Liver (tissue), 9 donors: Measurements from ENCODE around the gene TCEANC. TPM values are rescaled to one million over a fixed set of nuclear protein-coding genes. Genes with fewer than 3 reads are reported as not detected.
"Not testable (repeated sequence)": the region's sequence is repeated elsewhere in the genome, so short reads cannot be mapped to it uniquely, and the experiment has no call there.

Source experiments
- DNase-seq: peaks from one replicate; pipeline ENCODE4 v3.0.0-alpha.2; 2017; ENCODE audit warnings: low spot score
- H3K27ac ChIP-seq, 2 donors: one replicate each; pipeline ENCODE4 v1.7.0; 2013; ENCODE audit warnings: inconsistent platforms in 2 of 2, low read length in 2 of 2, control low read depth in 1 of 2, low read depth in 1 of 2, mild to moderate bottlenecking in 1 of 2
- H3K27me3 ChIP-seq, 4 donors: one replicate each; pipeline versions ENCODE4 v1.6.1 to v1.7.0; 2013; ENCODE audit warnings: low read length in 3 of 4, inconsistent platforms in 1 of 4, mild to moderate bottlenecking in 1 of 4, moderate library complexity in 1 of 4; ENCODE audit not compliant: control insufficient read depth in 4 of 4, insufficient read depth in 4 of 4
- H3K36me3 ChIP-seq, 4 donors: one replicate each; pipeline versions ENCODE4 v1.6.1 to v1.7.0; 2013; ENCODE audit warnings: low read length in 3 of 4, mild to moderate bottlenecking in 3 of 4, low read depth in 1 of 4, moderate library complexity in 1 of 4; ENCODE audit not compliant: control insufficient read depth in 4 of 4, insufficient read depth in 3 of 4
- H3K4me1 ChIP-seq, 4 donors: one replicate each; pipeline versions ENCODE4 v1.6.1 to v1.7.0; 2013; ENCODE audit warnings: low read length in 3 of 4, mild to moderate bottlenecking in 3 of 4, moderate library complexity in 1 of 4; ENCODE audit not compliant: control insufficient read depth in 4 of 4, insufficient read depth in 4 of 4
- H3K4me3 ChIP-seq, 3 donors: one replicate each; pipeline versions ENCODE4 v1.6.1 to v1.7.0; 2013; ENCODE audit warnings: low read length in 3 of 3, control low read depth in 1 of 3, low read depth in 1 of 3, mild to moderate bottlenecking in 1 of 3
- H3K9ac ChIP-seq, 2 donors: one replicate each; pipeline ENCODE4 v1.7.0; 2013; ENCODE audit warnings: low read length in 2 of 2, mild to moderate bottlenecking in 2 of 2, moderate library complexity in 2 of 2, control low read depth in 1 of 2, low read depth in 1 of 2
- H3K9me3 ChIP-seq, 4 donors: one replicate each; pipeline versions ENCODE4 v1.6.1 to v1.7.0; 2013; ENCODE audit warnings: low read length in 3 of 4; ENCODE audit not compliant: control insufficient read depth in 4 of 4
- CTCF ChIP-seq: fragments of 150-350 bp; IDR thresholded peaks from 2 replicates; pipeline ENCODE4 v1.5.1; 2017; ENCODE audit warnings: improper control_type of control experiment, low read depth, low read length; ENCODE audit not compliant: missing input control
- FOXA1 ChIP-seq: IDR thresholded peaks from 2 replicates; pipeline ENCODE4 v1.6.1; 2016; ENCODE audit warnings: antibody characterized with exemption
- FOXA2 ChIP-seq: IDR thresholded peaks from 2 replicates; pipeline ENCODE4 v1.6.1; 2016; ENCODE audit warnings: antibody characterized with exemption
- GABPA ChIP-seq, 2 donors: IDR thresholded peaks in 1 of 2; conservative IDR thresholded peaks in 1 of 2; 2 replicates each; pipeline ENCODE4 v1.6.1; 2016; ENCODE audit warnings: antibody characterized with exemption in 2 of 2, mild to moderate bottlenecking in 1 of 2, moderate library complexity in 1 of 2
- HNF4A ChIP-seq, 2 donors: conservative IDR thresholded peaks; 2 replicates each; pipeline ENCODE4 v1.6.1; 2016; ENCODE audit warnings: antibody characterized with exemption in 2 of 2, mild to moderate bottlenecking in 2 of 2
- JUND ChIP-seq, 2 donors: IDR thresholded peaks; 2 replicates each; pipeline ENCODE4 v1.6.1; 2016; ENCODE audit warnings: antibody characterized with exemption in 2 of 2
- NR2F2 ChIP-seq: IDR thresholded peaks from 2 replicates; pipeline ENCODE4 v1.6.1; 2016; ENCODE audit warnings: antibody characterized with exemption
- RAD21 ChIP-seq, 2 donors: IDR thresholded peaks; 2 replicates each; pipeline ENCODE4 v1.6.1; 2016; ENCODE audit warnings: antibody characterized with exemption in 2 of 2, mild to moderate bottlenecking in 2 of 2
- REST ChIP-seq: IDR thresholded peaks from 2 replicates; pipeline ENCODE4 v1.6.1; 2016; ENCODE audit warnings: antibody characterized with exemption, mild to moderate bottlenecking
- RXRA ChIP-seq, 2 donors: IDR thresholded peaks; 2 replicates each; pipeline ENCODE4 v1.6.1; 2017 to 2018; ENCODE audit warnings: antibody characterized with exemption in 2 of 2, mild to moderate bottlenecking in 1 of 2
- SP1 ChIP-seq: IDR thresholded peaks from 2 replicates; pipeline ENCODE4 v1.6.1; 2018; ENCODE audit warnings: antibody characterized with exemption, mild to moderate bottlenecking
- TAF1 ChIP-seq: conservative IDR thresholded peaks from 2 replicates; pipeline ENCODE4 v1.6.1; 2016; ENCODE audit warnings: antibody characterized with exemption, mild to moderate bottlenecking
- YY1 ChIP-seq: IDR thresholded peaks from 2 replicates; pipeline ENCODE4 v1.6.1; 2016; ENCODE audit warnings: antibody characterized with exemption, mild to moderate bottlenecking
- ZBTB33 ChIP-seq: IDR thresholded peaks from 2 replicates; pipeline ENCODE4 v1.6.1; 2016; ENCODE audit warnings: antibody characterized with exemption
- WGBS: extraction: QIAGEN DNeasy Blood & Tissue Kit; methylation state at CpG from one replicate; pipeline ENCODE4 v1.1.7; 2013; 5-methylcytosine and 5-hydroxymethylcytosine counted together
- polyA plus RNA-seq, 2 donors: library from polyadenylated mRNA; stranded (reverse) in 1 of 2; unstranded in 1 of 2; fragments of 200-250 nt in 1 of 2; fragments of >200 nt in 1 of 2; fragmentation: Nextera tagmentation in 1 of 2; extraction: Ambion mirVana in 1 of 2; gene quantifications; one replicate each; pipeline versions ENCODE4 v1.2.1 to v1.2.3, GENCODE V29; 2013 to 2015
- total RNA-seq, 2 donors: library from RNA; depleted of rRNA; stranded (reverse); fragments of >200 nt; gene quantifications; one replicate each; pipeline ENCODE4 v1.2.3, GENCODE V29; 2014
- donor health status: healthy.
- donor health status: healthy.
- donor health status: healthy.
- donor health status: healthy.
- donor health status: healthy.

Gene TCEANC
- total and polyA plus RNA-seq, 4 donors, result 0.73 to 7.7 (median 3.6) TPM

- Histone ChIP-seq H3K4me1 (peaks cover 0 to 2% (median 0%) of the 10 kb centered on the region in 4 donors), H3K9ac (peak overlapping the region in 1 of 2 donors; percentile 39), H3K36me3 (no peaks in the 10 kb centered on the region), H3K9me3 (peaks cover 0 to 3% (median 0%) of the 10 kb centered on the region in 4 donors), H3K27ac (peak overlapping the region; percentile 54 to 66), H3K4me3 (no peak overlapping the region), H3K27me3 (no peaks in the 10 kb centered on the region)
- 13% methylated on average over 9 of the region's 9 CpGs for WGBS
- TF ChIP-seq GABPA (IDR thresholded peaks at IDR 0.05 in 1 of 2, conservative IDR thresholded peaks at IDR 0.05 in 1 of 2) (peak in 1 of 2 donors; percentile 25), RAD21 (IDR thresholded peaks at IDR 0.05) (no peak), NR2F2 (peak; percentile 32), RXRA (IDR thresholded peaks at IDR 0.05) (peak; percentile 38 to 63), TAF1 (no peak), ZBTB33 (peak; percentile 75), FOXA1 (no peak), YY1 (peak; percentile 75), HNF4A (conservative IDR thresholded peaks at IDR 0.05) (peak; percentile 69 to 80), JUND (IDR thresholded peaks at IDR 0.05) (peak; percentile 71 to 83), SP1 (peak; percentile 78), FOXA2 (no peak), CTCF (no peak), REST (peak; percentile 46)
- no peak for DNase-seq
These were observed 16.4 kb downstream of the TCEANC start for GRCh38 chrX:13669246-13669737.

GRCh38 chrX:13669755-13670154 is 16.8 kb downstream of the TCEANC start:
- WGBS, result 90% methylated on average over 8 of the region's 8 CpGs
- DNase-seq, H3K36me3 ChIP-seq, H3K9me3 ChIP-seq, H3K4me3 ChIP-seq, H3K9ac ChIP-seq, H3K27me3 ChIP-seq, H3K4me1 ChIP-seq: not testable (repeated sequence)
- peak overlapping the region; percentile 54 to 66 for H3K27ac ChIP-seq
